AG08396 (cell line): ENCODE data around the gene PLA2G10.
A peak's percentile ranks its signal among the peaks of the same experiment; 100 is the strongest.
"Not testable (repeated sequence)": the region's sequence is repeated elsewhere in the genome, so short reads cannot be mapped to it uniquely, and the experiment has no call there.

Source experiments
- DNase-seq: peaks from one replicate; pipeline ENCODE4 v3.0.0; 2012; ENCODE audit warnings: low spot score, mixed read lengths

Gene PLA2G10

GRCh38 chr16:14667347-14668266 lies 26.5 kb downstream of the PLA2G10 start:
- no peak for DNase-seq

- DNase-seq: no peak
Observed at GRCh38 chr16:14658063-14658462, 36.0 kb downstream of the PLA2G10 start.

GRCh38 chr16:14652726-14653125 lies 41.4 kb downstream of the PLA2G10 start:
- no peak for DNase-seq

GRCh38 chr16:14650629-14651028 lies 43.5 kb downstream of the PLA2G10 start:
- DNase-seq: no peak

GRCh38 chr16:14649816-14650215 lies 44.3 kb downstream of the PLA2G10 start:
- no peak for DNase-seq

- no peak for DNase-seq
Observed at GRCh38 chr16:14641926-14642325, 52.2 kb downstream of the PLA2G10 start.

- no peak for DNase-seq
Observed at GRCh38 chr16:14641206-14641605, 52.9 kb downstream of the PLA2G10 start.

GRCh38 chr16:14640538-14640937 lies 53.6 kb downstream of the PLA2G10 start:
- no peak for DNase-seq

GRCh38 chr16:14636951-14637240 lies 57.2 kb downstream of the PLA2G10 start:
- not testable (repeated sequence) for DNase-seq

GRCh38 chr16:14636179-14636950 lies 57.7 kb downstream of the PLA2G10 start:
- not testable (repeated sequence) for DNase-seq

GRCh38 chr16:14635395-14636165 lies 58.5 kb downstream of the PLA2G10 start:
- DNase-seq: no peak

- no peak for DNase-seq
Observed at GRCh38 chr16:14634389-14634725, 59.8 kb downstream of the PLA2G10 start.

GRCh38 chr16:14632693-14633569 lies 61.2 kb downstream of the PLA2G10 start, which contains the start of gene BFAR:
BFAR (plus strand) TSS chr16:14632951; CDS start chr16:14644347, 11,396 bp downstream.
- peak; percentile 97 for DNase-seq

- DNase-seq: not testable (repeated sequence)
Observed at GRCh38 chr16:14630620-14631330, 63.3 kb downstream of the PLA2G10 start.

- peak; percentile 99 for DNase-seq
Observed at GRCh38 chr16:14629919-14630619, 64.0 kb downstream of the PLA2G10 start, which contains the start of gene PARN. PARN (minus strand) TSS chr16:14630260; CDS start chr16:14630125, 135 bp downstream.

GRCh38 chr16:14629612-14629918 lies 64.5 kb downstream of the PLA2G10 start:
- DNase-seq: peak; percentile 17

GRCh38 chr16:14628806-14629611 lies 65.1 kb downstream of the PLA2G10 start:
- DNase-seq: no peak

- DNase-seq: no peak
Observed at GRCh38 chr16:14627078-14627477, 67.0 kb downstream of the PLA2G10 start.
